ENCODE data around the gene OLFML2A. TPM values are rescaled to one million over a fixed set of nuclear protein-coding genes. Genes with fewer than 3 reads are reported as not detected.
"Not testable (repeated sequence)": the region's sequence is repeated elsewhere in the genome, so short reads cannot be mapped to it uniquely, and the experiment has no call there.

The OLFML2A gene
- 0.07 TPM in 1 of 2 replicates, not detected in the other for total RNA-seq

DNA sequence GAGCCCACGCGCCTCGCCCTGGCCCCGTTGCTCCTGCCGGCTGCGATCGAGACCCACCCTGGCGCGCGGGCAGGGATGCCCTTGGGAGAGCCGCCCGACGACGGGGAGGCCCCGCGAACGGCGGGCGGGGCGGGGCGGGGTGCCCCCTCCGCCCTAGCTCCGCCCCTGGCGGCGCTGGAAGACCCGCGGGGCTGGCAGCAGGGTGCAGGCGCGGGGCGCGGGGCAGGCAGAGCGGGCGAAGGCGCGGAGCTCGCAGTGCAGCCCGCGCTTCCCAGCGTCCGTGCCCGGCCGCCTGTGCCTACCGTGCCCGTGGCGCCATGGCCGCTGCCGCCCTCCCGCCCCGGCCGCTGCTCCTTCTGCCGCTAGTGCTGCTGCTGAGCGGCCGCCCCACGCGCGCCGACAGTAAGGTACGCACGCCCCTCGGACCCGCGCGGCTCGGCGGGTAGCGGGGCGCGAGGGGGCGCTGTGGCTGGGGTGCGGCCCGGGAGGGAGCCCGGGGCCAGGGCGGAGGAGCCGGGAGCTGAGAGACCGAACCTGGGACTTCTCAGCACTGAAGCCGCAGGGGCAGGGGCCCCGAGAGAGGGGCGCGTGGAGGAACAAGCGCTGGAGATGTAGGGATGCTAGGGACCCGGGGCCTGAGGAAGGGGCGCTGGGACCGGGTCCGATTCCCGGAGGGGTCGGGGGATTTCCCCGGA is at the start of gene OLFML2A:
OLFML2A (plus strand) TSS at position 180 of the 695 bp plus-strand sequence; CDS start at position 318, 138 bp downstream.
- intact Hi-C loops (cut with micrococcal nuclease): no loop called here

- intact Hi-C loops (cut with micrococcal nuclease): no loop called here
Observed at GRCh38 chr9:124730772-124731171, 46.2 kb upstream of the OLFML2A start.

DNA sequence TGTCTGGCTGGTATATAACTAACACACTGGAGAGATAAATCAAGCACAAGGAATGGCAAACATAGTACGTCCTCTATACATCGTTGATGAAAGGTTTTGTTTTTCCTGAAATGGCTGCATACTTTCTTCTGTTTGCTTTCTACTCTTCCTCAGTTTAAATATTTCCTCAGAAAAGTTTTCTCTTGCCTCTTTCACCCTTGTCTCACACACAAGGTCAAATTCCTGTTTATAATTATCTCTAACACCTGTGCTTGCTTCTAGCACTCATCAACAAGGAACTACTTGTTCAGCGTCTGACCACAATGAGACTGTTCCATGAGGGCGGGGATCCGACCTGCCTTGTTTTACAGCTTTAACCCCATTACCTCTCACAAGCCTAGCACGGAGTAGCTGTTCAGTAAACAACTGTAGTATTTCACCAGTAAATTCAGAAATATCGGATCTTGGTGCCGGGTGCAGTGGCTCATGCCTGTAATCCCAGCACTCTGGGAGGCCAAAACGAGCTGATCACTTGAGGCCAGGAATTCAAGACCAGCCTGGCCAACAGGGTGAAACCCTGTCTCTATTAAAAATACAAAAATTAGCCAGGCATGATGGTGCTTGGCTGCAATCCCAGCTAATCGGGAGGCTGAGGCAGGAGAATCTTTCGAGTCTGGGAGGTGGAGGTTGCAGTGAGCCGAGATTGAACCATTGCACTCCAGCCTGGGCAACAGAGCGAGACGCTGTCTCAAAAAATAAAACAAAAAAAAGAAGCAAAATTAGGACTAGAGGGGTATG is 42.8 kb upstream of the OLFML2A start:
- intact Hi-C loops (cut with micrococcal nuclease): no loop called here

DNA sequence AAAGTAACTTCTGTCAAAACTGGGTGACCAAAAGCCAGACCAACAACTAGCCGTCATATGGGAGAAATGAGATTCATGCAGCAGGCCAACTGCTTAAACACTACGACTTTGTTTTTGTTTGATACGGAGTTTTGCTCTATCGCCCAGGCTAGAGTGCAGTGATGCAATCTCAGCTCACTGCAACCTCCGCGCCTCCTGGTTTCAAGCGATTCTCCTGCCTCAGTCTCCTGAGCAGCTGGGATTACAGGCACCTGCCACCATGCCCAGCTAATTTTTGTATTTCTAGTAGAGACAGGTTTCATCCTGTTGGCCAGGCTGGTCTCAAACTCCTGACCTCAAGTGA is 42.2 kb upstream of the OLFML2A start:
- intact Hi-C loops (cut with micrococcal nuclease): not testable (repeated sequence)

- intact Hi-C loops (cut with micrococcal nuclease): no loop called here
Observed at GRCh38 chr9:124735121-124735520, 41.8 kb upstream of the OLFML2A start.

- intact Hi-C loops (cut with micrococcal nuclease): not testable (repeated sequence)
Observed at GRCh38 chr9:124738075-124738474, 38.9 kb upstream of the OLFML2A start.

GRCh38 chr9:124739360-124739759 is 37.6 kb upstream of the OLFML2A start:
- intact Hi-C loops (cut with micrococcal nuclease): no loop called here

DNA sequence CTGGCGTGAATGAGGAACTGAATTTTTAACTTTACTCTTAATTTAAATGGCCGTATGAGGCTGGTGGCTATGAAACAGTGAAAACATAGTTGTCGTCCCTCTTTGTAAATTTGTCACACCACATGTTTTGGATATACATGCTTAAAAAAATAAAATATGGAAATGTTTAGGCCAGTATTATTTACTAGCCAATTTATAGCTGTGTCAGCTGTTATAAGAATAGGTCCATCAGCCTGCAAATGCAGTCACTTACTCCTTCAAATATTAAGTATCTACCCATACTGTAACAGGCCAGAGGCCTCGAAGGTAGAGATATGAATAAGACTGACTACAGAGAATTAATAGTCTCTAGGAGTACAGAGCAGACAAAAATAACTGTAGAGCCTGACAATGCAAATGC is 35.8 kb upstream of the OLFML2A start:
- intact Hi-C loops (cut with micrococcal nuclease): no loop called here

DNA sequence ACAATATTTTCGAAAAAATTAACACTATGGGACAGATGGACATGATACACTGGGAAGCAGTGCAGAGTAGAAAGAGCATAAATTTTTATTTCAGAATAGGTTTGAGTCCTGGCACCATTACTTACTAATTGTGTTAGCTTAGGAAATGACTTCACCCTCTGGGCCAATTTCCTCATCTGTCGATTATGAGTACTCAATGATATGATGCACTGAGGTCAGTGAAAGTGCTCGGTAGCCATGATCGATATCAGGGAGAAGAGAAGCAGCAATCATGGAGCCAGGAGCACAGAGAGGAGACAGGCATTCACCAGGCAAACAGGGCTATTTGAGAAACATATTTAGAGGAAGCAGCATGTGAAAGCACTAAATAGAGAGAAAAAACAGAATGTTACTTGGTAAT is 35.3 kb upstream of the OLFML2A start:
- intact Hi-C loops (cut with micrococcal nuclease): no loop called here

DNA sequence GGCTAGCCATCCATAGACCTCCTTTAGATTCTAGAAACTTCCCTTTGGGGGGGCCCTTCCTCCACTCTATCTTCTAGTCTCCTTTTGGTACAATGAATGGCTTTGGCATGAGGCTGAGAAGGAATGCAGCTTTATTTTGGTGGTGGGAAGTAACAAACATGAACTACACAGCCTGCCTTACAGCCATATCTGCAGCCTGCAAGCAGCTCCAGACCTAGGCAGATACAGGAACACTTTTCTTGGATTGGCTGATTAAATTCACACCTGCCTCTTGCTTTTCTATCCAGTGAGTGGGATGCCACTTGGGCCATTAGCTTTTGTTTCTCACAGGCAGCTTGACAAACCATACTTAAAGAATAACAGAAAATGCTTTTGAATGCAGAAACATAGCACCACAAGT is 34.0 kb upstream of the OLFML2A start:
- intact Hi-C loops (cut with micrococcal nuclease): no loop called here

DNA sequence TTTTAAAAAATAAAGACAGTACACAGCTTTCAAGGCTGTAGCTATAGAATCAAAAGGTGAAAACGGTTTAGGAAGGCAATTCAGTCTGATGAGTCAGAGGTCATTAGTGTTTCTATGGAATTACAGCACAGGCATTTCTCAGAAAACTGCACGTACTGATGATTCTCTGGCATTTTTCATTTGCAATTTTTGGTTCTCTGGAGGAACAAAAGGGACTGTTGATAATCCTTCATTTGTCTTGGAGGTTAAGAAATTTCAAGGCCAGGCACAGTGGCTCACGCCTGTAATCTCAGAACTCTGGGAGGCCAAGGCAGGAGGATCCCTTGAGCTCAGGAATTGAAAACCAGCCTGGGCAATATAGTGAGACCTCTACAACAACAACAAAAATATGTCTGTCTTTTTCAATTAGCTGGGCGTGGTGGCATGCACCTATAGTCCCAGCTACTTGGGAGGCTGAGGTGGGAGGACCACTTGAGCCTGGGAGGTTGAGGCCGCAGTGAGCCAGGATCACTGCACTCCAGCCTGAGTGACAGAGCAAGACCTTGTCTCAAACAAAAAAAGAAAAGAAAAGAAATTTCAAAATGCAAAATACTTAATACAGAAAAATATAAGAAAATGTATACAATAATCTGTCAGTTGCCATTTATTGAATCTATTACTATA is 33.1 kb upstream of the OLFML2A start:
- intact Hi-C loops (cut with micrococcal nuclease): no loop called here

- intact Hi-C loops (cut with micrococcal nuclease): no loop called here
Observed at GRCh38 chr9:124747065-124747464, 29.9 kb upstream of the OLFML2A start.

GRCh38 chr9:124749284-124749683 is 27.6 kb upstream of the OLFML2A start:
- intact Hi-C loops (cut with micrococcal nuclease): no loop called here

- intact Hi-C loops (cut with micrococcal nuclease): no loop called here
Observed at GRCh38 chr9:124749781-124750180, 27.2 kb upstream of the OLFML2A start.

GRCh38 chr9:124752967-124753366 is 24.0 kb upstream of the OLFML2A start:
- intact Hi-C loops (cut with micrococcal nuclease): no loop called here

- intact Hi-C loops (cut with micrococcal nuclease): no loop called here
Observed at GRCh38 chr9:124754289-124754688, 22.6 kb upstream of the OLFML2A start.

DNA sequence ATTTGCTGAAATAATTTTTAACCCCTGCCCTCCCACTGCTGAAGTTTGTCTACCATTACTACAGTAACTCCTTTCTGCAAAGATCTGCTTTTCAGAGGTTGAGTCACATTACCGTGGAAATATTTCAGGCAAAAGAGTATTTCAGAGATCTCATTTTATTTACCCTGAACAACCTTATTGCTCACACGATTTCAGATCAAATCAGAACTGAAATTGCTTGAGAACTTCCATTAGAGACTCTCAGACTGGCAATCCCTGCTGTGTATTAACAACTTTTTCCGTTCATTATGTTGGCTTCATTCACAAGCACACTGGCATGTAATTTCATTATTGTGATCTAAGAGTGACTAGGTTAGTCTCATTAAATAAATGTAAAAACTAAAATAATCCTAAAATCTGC is 21.9 kb upstream of the OLFML2A start:
- intact Hi-C loops (cut with micrococcal nuclease): no loop called here

DNA sequence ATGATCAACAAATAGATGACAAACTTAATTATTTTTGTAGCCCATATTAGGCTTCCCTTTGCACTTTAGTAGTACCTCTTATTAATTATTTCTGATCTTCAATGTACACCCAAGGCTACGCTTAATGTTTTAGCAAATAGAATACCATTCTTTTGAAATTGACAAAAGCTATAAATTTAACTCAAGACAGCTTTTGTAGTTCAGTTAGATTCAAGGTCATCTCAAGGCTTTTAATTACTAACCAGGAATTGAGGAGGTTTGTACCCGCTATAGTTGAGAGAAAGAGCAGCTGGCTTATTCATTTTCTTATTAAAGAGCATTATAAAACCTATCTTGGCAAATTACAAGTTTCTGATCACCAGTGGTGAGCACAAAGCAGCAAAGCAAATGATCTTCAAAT is 20.9 kb upstream of the OLFML2A start:
- intact Hi-C loops (cut with micrococcal nuclease): no loop called here

DNA sequence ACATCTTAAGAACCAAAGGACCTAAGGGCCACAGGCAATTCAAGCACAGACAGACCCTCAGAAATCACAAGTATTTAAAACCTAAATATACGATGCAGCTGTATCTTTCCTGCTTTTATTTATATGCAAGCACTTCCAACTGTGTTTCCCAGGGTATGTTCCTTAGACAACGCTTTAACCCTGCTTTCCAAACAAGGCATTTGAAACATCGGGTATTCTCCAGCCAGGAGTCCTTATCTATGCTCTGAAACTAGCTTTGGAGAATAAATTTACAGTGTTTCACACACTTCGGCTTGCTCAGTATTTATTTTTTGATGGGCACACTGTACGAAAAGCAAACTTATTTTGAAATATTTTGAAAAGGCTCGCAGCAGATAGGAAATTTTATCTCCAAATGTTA is 19.3 kb upstream of the OLFML2A start:
- intact Hi-C loops (cut with micrococcal nuclease): no loop called here

DNA sequence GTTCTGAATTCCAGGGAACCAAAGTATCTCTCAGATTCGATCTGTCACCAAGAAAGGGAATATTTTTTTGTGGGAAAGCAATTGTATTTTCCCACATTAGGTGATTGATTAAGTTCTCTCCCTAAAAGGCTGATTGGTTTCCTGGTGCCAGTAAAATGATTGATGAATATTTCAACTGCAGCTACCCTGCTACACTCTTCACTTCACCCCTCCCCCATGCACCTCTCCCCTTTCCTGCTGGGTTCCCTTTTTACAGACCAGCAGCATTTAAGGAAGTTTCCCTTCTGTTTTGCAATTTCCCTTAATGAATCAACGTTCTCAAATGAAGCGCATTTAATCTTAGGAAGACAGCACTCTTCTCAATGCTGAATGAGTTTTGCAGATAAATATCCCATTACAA is 18.9 kb upstream of the OLFML2A start:
- intact Hi-C loops (cut with micrococcal nuclease): no loop called here

DNA sequence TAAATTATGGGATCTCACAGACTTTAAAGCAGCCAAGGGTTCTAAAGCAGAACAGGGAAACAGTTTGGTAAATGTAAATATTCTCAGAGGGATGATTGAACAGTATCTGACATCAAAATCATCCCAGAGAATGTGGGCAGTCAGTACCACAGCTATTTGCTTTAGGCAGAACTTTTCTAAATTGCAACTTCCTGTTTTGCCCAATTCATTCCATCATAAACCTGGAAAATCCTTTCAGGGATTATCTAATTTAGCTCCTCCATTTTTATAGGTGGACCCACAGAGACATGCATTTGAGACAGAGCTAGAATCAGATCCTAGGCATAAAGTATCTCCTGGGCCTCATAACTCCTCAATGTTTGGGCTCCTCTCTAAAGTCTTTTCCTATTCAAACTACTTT is 18.2 kb upstream of the OLFML2A start:
- intact Hi-C loops (cut with micrococcal nuclease): no loop called here

DNA sequence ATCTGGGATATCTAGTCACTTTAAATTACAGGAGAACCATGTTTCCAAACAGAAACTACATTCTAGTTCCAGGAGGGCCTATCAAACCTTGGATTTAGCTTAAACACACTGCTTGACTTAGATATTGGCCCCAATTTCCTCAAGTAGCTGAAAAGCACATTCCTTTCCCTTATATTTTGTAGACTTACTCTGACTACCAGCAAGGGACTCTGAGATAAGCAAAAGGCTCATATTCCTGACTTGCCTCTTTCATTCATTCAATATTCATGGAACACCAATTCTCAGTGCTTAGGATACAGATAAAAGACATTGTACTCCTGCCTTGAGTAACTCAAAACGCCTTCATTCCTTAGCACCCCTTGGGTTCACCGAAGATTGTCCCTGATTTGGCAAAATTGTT is 17.6 kb upstream of the OLFML2A start:
- intact Hi-C loops (cut with micrococcal nuclease): no loop called here
